ENCODE data around the gene COX4I2. TPM values are rescaled to one million over a fixed set of nuclear protein-coding genes. Genes with fewer than 3 reads are reported as not detected.

Gene COX4I2
- total RNA-seq: not detected
- polyA plus RNA-seq: not detected

DNA sequence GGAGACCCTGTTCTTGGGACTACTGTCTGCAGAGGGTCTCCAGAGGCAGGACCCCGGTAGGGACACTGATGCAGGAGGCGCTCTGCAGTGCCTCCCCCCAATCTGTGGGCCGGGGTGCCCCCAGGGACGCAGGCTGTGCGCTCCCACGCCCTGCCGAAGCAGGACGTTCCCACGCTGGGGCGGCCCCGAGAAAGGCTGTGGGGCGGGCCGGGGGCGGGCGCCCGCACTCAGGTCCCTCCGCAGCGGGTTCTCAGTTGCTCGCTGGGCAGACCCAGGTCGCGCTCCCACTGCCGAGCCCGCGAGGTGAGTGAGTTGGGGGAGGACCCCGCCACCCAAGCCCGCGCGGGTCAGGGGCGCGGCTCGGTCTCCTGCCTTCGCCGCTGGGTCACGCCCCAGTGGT is at the start of gene COX4I2:
COX4I2 (plus strand) TSS at position 253 of the 400 bp plus-strand sequence. CDS start 1,106 bp downstream, outside the sequence.
- H3K4me1 Mint-ChIP-seq: peaks cover 0 to 1% (median under 1%) of the 10 kb centered on the region in 4 donors
- no peaks in the 10 kb centered on the region for H3K4me1 ChIP-seq (ENCODE audit: insufficient read depth, low read length)
- no peak within 1 kb of the TSS for H3K4me3 Mint-ChIP-seq
- no peak within 1 kb of the TSS for H3K27ac Mint-ChIP-seq
- ChIA-PET CTCF (ENCODE audit: partially characterized antibody) (no interaction called here), POLR2A (ENCODE audit: partially characterized antibody) (no interaction called here)
- no peak for DNase-seq
- H3K27me3 ChIP-seq (ENCODE audit: insufficient read depth, low read length): no peaks in the 10 kb centered on the region
- no peak within 1 kb of the TSS for H3K27ac ChIP-seq (ENCODE audit: low read depth, low read length)
- no peak within 1 kb of the TSS for H3K4me3 ChIP-seq (ENCODE audit: low read length in 2 of 2)
- H3K36me3 Mint-ChIP-seq: no peaks in the 10 kb centered on the region
- no peaks in the 10 kb centered on the region for H3K9me3 Mint-ChIP-seq
- no peaks in the 10 kb centered on the region for H3K9me3 ChIP-seq (ENCODE audit: control insufficient read depth in 1 of 2, low read length in 2 of 2)
- intact Hi-C loops (cut with micrococcal nuclease): no loop called here
- H3K36me3 ChIP-seq (ENCODE audit: insufficient read depth, low read length): no peaks in the 10 kb centered on the region
- peaks cover 3 to 4% of the 10 kb centered on the region in 2 donors for H3K27me3 Mint-ChIP-seq

DNA sequence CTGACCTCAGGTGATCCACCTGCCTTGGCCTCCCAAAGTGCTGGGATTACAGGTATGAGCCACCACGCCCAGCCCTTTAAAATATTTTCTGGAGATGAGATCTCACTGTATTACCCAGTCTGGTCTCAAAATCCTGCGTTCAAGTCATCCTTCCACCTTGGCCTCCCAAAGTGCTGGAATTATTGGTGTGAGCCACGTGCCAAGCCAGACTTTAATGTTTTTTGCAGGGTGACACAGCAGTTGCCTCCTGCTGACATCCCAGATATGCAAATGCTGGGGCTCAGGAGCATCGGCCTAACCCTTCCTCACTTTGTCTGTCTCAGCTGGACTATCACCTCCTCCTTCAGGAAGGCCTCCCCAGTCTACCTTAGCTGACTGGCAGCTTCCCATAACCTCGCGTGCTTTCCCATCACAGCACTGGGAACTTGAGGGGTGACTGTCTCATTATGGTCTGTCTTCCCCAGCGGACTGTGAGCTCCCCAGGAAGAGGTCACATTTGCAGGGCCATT is 46.9 kb upstream of the COX4I2 start:
- Histone ChIP-seq H3K27ac (ENCODE audit: low read depth, low read length) (no peak overlapping the region), H3K4me3 (ENCODE audit: low read length in 2 of 2) (no peak overlapping the region), H3K9me3 (ENCODE audit: control insufficient read depth in 1 of 2, low read length in 2 of 2) (no peaks in the 10 kb centered on the region), H3K27me3 (ENCODE audit: insufficient read depth, low read length) (peaks cover 9% of the 10 kb centered on the region), H3K4me1 (ENCODE audit: insufficient read depth, low read length) (peaks cover 9% of the 10 kb centered on the region), H3K36me3 (ENCODE audit: insufficient read depth, low read length) (no peaks in the 10 kb centered on the region)
- H3K9me3 Mint-ChIP-seq: peaks cover 0 to 3% (median 0%) of the 10 kb centered on the region in 8 donors
- POLR2A ChIA-PET (ENCODE audit: partially characterized antibody): interaction anchor here (2.3 kb wide), 1 partner anchor 18 kb away, joined by 6 read pairs; no protein-coding TSS in a partner anchor
- DNase-seq: no peak
- peaks cover 16 to 19% of the 10 kb centered on the region in 2 donors for H3K27me3 Mint-ChIP-seq
- H3K4me3 Mint-ChIP-seq: no peak overlapping the region
- no peaks in the 10 kb centered on the region for H3K36me3 Mint-ChIP-seq
- H3K4me1 Mint-ChIP-seq: peaks cover 5 to 11% (median 8%) of the 10 kb centered on the region in 4 donors
- intact Hi-C loops (cut with micrococcal nuclease): no loop called here
- CTCF ChIA-PET (ENCODE audit: partially characterized antibody): interaction anchor here (0.6 to 6.3 kb wide), 2 partner anchors 22 to 130 kb away, joined by 3 to 41 read pairs; no protein-coding TSS in a partner anchor
- H3K27ac Mint-ChIP-seq: no peak overlapping the region

DNA sequence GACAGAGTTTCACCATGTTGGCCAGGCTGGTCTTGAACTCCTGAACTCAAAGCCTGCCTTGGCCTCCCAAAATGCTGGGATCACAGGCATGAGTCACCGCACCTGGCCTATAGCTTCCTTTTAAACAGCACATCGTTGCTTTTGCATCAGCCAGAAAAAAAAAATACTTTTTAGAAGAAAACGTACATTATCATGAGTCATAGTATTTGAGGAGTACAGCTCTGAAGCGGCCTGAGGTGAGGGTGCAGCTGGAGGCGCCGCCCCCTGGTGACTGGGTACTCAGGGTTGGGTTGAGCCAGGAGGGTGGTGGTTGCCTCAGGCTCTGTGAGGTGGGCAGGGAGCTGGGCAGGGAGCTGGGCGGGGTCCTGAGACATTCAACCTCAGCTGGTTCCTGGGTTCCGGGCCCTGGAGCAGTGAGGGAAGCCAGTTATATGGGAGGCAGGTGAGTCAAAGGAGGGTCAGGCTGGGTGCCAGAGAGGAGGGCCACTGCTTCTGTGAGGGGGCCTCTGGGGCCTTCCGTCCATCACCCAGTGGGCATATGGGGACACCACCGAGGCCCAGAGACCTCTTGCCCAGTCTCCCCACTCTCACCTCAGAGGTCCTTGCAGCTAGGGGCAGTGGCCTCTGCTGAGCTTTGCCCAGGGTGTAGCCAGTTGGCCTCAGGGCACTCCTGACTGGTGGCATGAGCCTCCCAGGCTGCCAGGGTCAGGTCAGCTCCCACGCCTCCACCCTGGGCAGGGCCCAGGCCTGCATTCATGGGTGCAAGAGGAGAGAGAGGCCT is 44.3 kb upstream of the COX4I2 start:
- H3K9me3 ChIP-seq (ENCODE audit: control insufficient read depth in 1 of 2, low read length in 2 of 2): no peaks in the 10 kb centered on the region
- Mint-ChIP-seq H3K4me3 (no peak overlapping the region), H3K9me3 (no peaks in the 10 kb centered on the region), H3K27me3 (peaks cover 10% of the 10 kb centered on the region in 2 donors), H3K4me1 (peaks cover under 1 to 5% (median 3%) of the 10 kb centered on the region in 4 donors), H3K36me3 (no peaks in the 10 kb centered on the region), H3K27ac (no peak overlapping the region)
- CTCF ChIA-PET (ENCODE audit: partially characterized antibody): interaction anchor here (0.9 to 1.1 kb wide), 2 partner anchors 24 to 32 kb away, joined by 3 to 4 read pairs; no protein-coding TSS in a partner anchor
- H3K4me3 ChIP-seq (ENCODE audit: low read length in 2 of 2): no peak overlapping the region
- no peaks in the 10 kb centered on the region for H3K27me3 ChIP-seq (ENCODE audit: insufficient read depth, low read length)
- H3K36me3 ChIP-seq (ENCODE audit: insufficient read depth, low read length): no peaks in the 10 kb centered on the region
- intact Hi-C loops (cut with micrococcal nuclease): no loop called here
- no peaks in the 10 kb centered on the region for H3K4me1 ChIP-seq (ENCODE audit: insufficient read depth, low read length)
- POLR2A ChIA-PET (ENCODE audit: partially characterized antibody): no interaction called here
- DNase-seq: no peak
- no peak overlapping the region for H3K27ac ChIP-seq (ENCODE audit: low read depth, low read length)

DNA sequence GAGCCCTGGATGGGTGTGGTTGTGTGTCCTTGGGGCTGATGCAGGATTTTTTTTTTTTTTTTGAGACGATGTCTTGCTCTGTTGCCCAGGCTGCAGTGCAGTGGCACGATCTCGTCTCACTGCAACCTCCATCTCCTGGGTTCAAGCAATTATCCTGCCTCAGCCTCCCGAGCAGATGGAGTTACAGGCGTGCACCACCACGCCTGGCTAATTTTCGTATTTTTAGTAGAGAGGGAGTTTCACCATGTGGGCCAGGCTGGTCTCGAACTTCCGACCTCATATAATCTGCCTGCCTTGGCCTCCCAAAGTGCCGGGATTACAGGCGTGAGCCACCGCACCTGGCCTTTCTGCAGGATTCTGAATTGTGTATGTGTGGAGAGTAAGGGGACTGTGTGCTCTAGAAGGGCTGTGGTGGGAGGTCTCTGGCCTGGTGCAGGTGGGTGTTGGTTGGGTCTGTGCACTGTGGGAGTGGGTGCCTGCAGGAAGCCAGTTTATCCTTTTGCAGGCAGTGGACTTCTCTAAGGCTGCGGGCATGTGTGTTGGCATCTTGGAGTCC is 43.6 kb upstream of the COX4I2 start:
- Histone ChIP-seq H3K4me3 (ENCODE audit: low read length in 2 of 2) (no peak overlapping the region), H3K4me1 (ENCODE audit: insufficient read depth, low read length) (no peaks in the 10 kb centered on the region), H3K36me3 (ENCODE audit: insufficient read depth, low read length) (no peaks in the 10 kb centered on the region), H3K9me3 (ENCODE audit: control insufficient read depth in 1 of 2, low read length in 2 of 2) (no peaks in the 10 kb centered on the region), H3K27me3 (ENCODE audit: insufficient read depth, low read length) (no peaks in the 10 kb centered on the region), H3K27ac (ENCODE audit: low read depth, low read length) (no peak overlapping the region)
- intact Hi-C loops (cut with micrococcal nuclease): no loop called here
- peaks cover 4 to 5% of the 10 kb centered on the region in 2 donors for H3K27me3 Mint-ChIP-seq
- ChIA-PET POLR2A (ENCODE audit: partially characterized antibody) (no interaction called here), CTCF (ENCODE audit: partially characterized antibody) (interaction anchor here (0.6 kb wide), 1 partner anchor 39 kb away, joined by 4 read pairs; no protein-coding TSS in a partner anchor)
- H3K4me3 Mint-ChIP-seq: no peak overlapping the region
- H3K36me3 Mint-ChIP-seq: no peaks in the 10 kb centered on the region
- H3K4me1 Mint-ChIP-seq: peaks cover 0 to 4% (median 0%) of the 10 kb centered on the region in 4 donors
- DNase-seq: no peak
- no peak overlapping the region for H3K27ac Mint-ChIP-seq
- no peaks in the 10 kb centered on the region for H3K9me3 Mint-ChIP-seq

DNA sequence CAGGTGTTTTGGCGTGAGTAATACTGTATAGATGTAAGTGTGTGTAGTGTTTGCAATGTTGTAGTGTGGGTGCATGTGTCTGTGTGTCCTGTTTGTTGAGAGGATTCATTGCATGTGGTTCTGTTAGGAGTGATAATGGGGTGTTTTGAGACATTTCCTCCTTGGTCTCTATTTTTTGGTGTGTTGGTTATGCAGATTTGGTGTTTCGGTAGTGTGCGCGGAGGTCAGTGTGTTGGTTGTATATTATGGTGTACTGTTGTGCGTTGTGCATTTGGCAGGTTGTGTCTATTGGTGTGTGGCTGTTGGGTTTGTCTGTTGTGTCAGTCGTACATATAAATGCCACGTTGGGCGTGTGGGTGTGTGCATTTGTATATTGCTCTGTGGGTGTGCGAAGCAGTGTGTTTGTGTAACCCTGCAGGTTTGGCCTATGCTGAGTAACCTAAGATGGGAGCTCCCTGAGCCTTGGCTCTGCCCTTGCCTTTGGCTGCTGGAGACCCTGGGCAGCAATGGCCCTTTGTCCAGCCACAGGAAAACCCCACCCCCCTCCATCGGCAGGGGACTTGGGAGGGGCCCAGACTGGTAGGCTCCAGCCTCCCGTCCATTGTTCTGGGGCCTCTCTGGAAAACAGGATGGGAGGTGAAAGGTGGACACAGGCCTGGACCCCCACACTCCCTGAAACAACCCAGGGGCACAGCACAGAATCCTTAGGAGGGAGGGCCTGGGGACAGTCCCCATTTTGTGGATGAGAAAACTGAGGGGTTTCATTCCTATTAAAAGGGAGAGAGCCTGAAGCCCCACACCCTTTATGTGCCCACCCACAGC is 42.9 kb upstream of the COX4I2 start:
- intact Hi-C loops (cut with micrococcal nuclease): no loop called here
- no peaks in the 10 kb centered on the region for H3K36me3 Mint-ChIP-seq
- CTCF ChIA-PET (ENCODE audit: partially characterized antibody): interaction anchor here (0.6 to 1.2 kb wide), 2 partner anchors 34 to 39 kb away, joined by 3 to 4 read pairs; no protein-coding TSS in a partner anchor

DNA sequence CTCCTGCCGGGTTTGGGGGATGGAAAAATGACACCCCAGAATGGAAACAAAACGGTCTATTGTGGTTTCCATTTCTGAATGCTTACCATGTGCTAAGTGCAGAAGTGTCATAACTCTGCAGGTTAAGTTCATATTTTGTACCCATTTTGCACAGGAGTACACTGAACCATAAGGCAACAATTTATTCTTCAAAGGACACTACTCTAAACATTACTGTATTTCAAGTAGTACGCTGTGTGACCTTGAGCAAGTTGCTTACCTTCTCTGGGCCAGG is 42.4 kb upstream of the COX4I2 start:
- Mint-ChIP-seq H3K27me3 (peaks cover 3% of the 10 kb centered on the region in 2 donors), H3K27ac (no peak overlapping the region), H3K4me3 (no peak overlapping the region), H3K4me1 (peaks cover 0 to 4% (median 0%) of the 10 kb centered on the region in 4 donors), H3K9me3 (no peaks in the 10 kb centered on the region), H3K36me3 (no peaks in the 10 kb centered on the region)
- Histone ChIP-seq H3K36me3 (ENCODE audit: insufficient read depth, low read length) (no peaks in the 10 kb centered on the region), H3K27me3 (ENCODE audit: insufficient read depth, low read length) (no peaks in the 10 kb centered on the region), H3K9me3 (ENCODE audit: control insufficient read depth in 1 of 2, low read length in 2 of 2) (no peaks in the 10 kb centered on the region), H3K27ac (ENCODE audit: low read depth, low read length) (no peak overlapping the region), H3K4me3 (ENCODE audit: low read length in 2 of 2) (no peak overlapping the region), H3K4me1 (ENCODE audit: insufficient read depth, low read length) (no peaks in the 10 kb centered on the region)
- CTCF ChIA-PET (ENCODE audit: partially characterized antibody): interaction anchor here (1.2 kb wide), 1 partner anchor 34 kb away, joined by 3 read pairs; no protein-coding TSS in a partner anchor
- intact Hi-C loops (cut with micrococcal nuclease): no loop called here
- POLR2A ChIA-PET (ENCODE audit: partially characterized antibody): no interaction called here
- DNase-seq: no peak

More for the DNA sequence above, 42.9 kb upstream of the COX4I2 start:
- no peak for DNase-seq
- POLR2A ChIA-PET (ENCODE audit: partially characterized antibody): no interaction called here
- no peaks in the 10 kb centered on the region for H3K27me3 ChIP-seq (ENCODE audit: insufficient read depth, low read length)
- Mint-ChIP-seq H3K4me1 (peaks cover 0 to 4% (median 0%) of the 10 kb centered on the region in 4 donors), H3K4me3 (no peak overlapping the region), H3K27me3 (peaks cover 3% of the 10 kb centered on the region in 2 donors), H3K27ac (no peak overlapping the region), H3K9me3 (no peaks in the 10 kb centered on the region)
- no peaks in the 10 kb centered on the region for H3K9me3 ChIP-seq (ENCODE audit: control insufficient read depth in 1 of 2, low read length in 2 of 2)
- H3K36me3 ChIP-seq (ENCODE audit: insufficient read depth, low read length): no peaks in the 10 kb centered on the region
- no peaks in the 10 kb centered on the region for H3K4me1 ChIP-seq (ENCODE audit: insufficient read depth, low read length)
- no peak overlapping the region for H3K4me3 ChIP-seq (ENCODE audit: low read length in 2 of 2)
- no peak overlapping the region for H3K27ac ChIP-seq (ENCODE audit: low read depth, low read length)
